ENCODE data around the gene C3orf62. TPM values are rescaled to one million over a fixed set of nuclear protein-coding genes. Genes with fewer than 3 reads are reported as not detected.

C3orf62 gene
- total and polyA plus RNA-seq, 2 of the 4 experiments (the other 2 are of a cell fraction) = 0.90 to 3.1 TPM

DNA sequence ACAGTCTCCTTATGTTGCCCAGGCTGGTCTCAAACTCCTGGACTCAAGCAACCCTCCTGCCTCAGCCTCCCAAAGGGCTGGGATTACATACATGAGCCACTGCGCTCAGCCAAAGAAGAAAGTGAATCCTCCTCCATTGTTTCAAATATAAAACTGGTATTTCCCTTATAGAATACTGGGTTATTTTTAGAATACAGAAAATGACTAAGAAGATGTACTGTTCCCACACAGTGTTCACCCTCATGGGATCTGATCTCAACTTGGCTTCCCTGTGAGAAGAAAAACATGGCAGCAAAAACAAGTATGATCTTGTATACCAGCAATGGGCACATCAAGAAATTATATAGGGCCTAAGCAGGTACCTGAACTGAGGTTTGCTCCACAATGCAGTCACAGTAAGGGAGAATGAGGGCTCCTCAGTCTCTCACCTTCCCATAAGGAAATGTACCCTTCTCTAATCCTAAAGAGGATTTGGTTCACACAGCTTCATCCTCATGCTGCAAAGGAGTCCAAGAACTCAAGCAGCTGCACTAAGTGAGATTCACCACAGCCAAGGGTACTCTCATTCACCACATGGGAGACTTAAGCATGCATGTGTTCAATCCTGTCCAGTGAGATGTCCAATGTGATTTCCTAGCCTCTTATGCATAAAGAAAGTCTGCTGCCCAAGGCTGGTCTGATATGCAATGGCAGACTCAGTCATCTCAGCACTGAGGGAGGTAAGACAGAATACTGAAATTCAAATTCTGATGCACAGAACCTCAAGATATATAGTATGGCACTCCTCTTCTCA, 37.1 kb upstream of the C3orf62 start:
- no TSS peak for BruUV-seq (replicated peaks)

More for the DNA sequence above, 37.1 kb upstream of the C3orf62 start:
- Histone ChIP-seq H3K18ac (ENCODE audit: low read depth, low read length) (no peak overlapping the region), H4K5ac (ENCODE audit: low read depth, low read length) (no peak overlapping the region), H2AK5ac (ENCODE audit: low read depth, low read length) (0 out of 2 replicates have a peak overlapping the region, but pooled peaks have one; percentile 4), H4K8ac (ENCODE audit: low read depth in 2 of 2, low read length in 2 of 2) (no peak overlapping the region), H3K27me3 (ENCODE audit: control insufficient read depth, insufficient read depth, low read length) (no peaks in the 10 kb centered on the region), H3K23ac (ENCODE audit: low read depth, low read length) (peak overlapping the region; percentile 62; the same call in 1 of the 2 replicates), H4K91ac (ENCODE audit: insufficient read depth, low read depth, low read length) (no peak overlapping the region), H3K36me3 (ENCODE audit: control insufficient read depth, insufficient read depth, low read length) (peaks cover 49% of the 10 kb centered on the region), H3K14ac (replicated peaks; ENCODE audit: low read depth, low read length) (no peak overlapping the region), H3K9me1 (ENCODE audit: insufficient read depth, low read length) (peaks cover 9% of the 10 kb centered on the region), H4K20me1 (ENCODE audit: insufficient read depth, low read length) (0 out of 2 replicates have a peak, but pooled peaks cover 3% of the 10 kb centered on the region), H3K4ac (ENCODE audit: low read depth, low read length) (no peak overlapping the region), H3K9ac (ENCODE audit: low read depth, low read length) (no peak overlapping the region), H3K4me2 (ENCODE audit: low read depth, low read length) (no peak overlapping the region), H2BK20ac (ENCODE audit: low read depth, low read length) (no peak overlapping the region), H2BK5ac (ENCODE audit: low read depth, low read length, poor library complexity, severe bottlenecking) (peak overlapping the region; percentile 13), H3K4me1 (ENCODE audit: control insufficient read depth, insufficient read depth, low read length) (no peaks in the 10 kb centered on the region), H3K79me1 (ENCODE audit: low read depth in 1 of 2, low read length in 2 of 2) (peaks cover 0 to 44% of the 10 kb centered on the region in 2 experiments; a peak in 2 of 4 replicates), H2BK15ac (ENCODE audit: low read depth, low read length) (no peak overlapping the region), H3K56ac (ENCODE audit: extremely low read depth, insufficient read depth, low read length) (no peak overlapping the region), H2BK120ac (ENCODE audit: low read depth, low read length) (no peak overlapping the region), H3K4me3 (ENCODE audit: insufficient read depth, low read depth, low read length) (no peak overlapping the region), H2AK9ac (replicated peaks; ENCODE audit: low read depth, low read length, poor library complexity) (peak overlapping the region; percentile 73), H3K27ac (ENCODE audit: insufficient read depth, low read length) (no peak overlapping the region), H2AFZ (replicated peaks; ENCODE audit: low read length, poor library complexity) (no peak overlapping the region), H3K9me3 (ENCODE audit: control insufficient read depth, insufficient read depth, low read length) (no peaks in the 10 kb centered on the region)
- dilution Hi-C loops (cut with HindIII; ENCODE audit: low sequenced_read_pairs, unreplicated experiment) = no loop called here
- ChIA-PET POLR2A (ENCODE audit: unreplicated experiment) (interaction anchor here (0.7 kb wide), 1 partner anchor 93 kb away, joined by 3 read pairs; no protein-coding TSS in a partner anchor), CTCF (interaction anchor here (0.6 kb wide), 1 partner anchor 971 kb away, joined by 4 read pairs; no protein-coding TSS in a partner anchor)
- DNase-seq (peak; percentile 60), ATAC-seq (ENCODE audit: low read depth) (no peak)
- intact Hi-C loops (cut with micrococcal nuclease) = no loop called here
- no peak for TF ChIP-seq SMC3 (IDR thresholded peaks at IDR 0.05; ENCODE audit: low read depth, low read length)
- no peak for TF ChIP-seq BHLHE40 (IDR thresholded peaks at IDR 0.05; ENCODE audit: low read depth, low read length)
- no peak for TF ChIP-seq MXI1 (IDR thresholded peaks at IDR 0.05; ENCODE audit: borderline replicate concordance, low read depth, low read length)
- no peak for TF ChIP-seq FOS (IDR thresholded peaks at IDR 0.05; ENCODE audit: low read depth, low read length)
- TF ChIP-seq NFE2L2 (IDR thresholded peaks at IDR 0.05; ENCODE audit: low read depth, low read length) = no peak
- TF ChIP-seq POLR2A (IDR thresholded peaks at IDR 0.05; ENCODE audit: low read depth, low read length) = no peak
- no CpG with 5 or more reads among the region's 1 CpG for WGBS, 2 experiments (ENCODE audit: extremely low coverage in 2 of 2, insufficient read length in 1 of 2)
- in situ Hi-C loops (cut with MboI; ENCODE audit: low sequenced_read_pairs) = no loop called here
